Sigmoid colon (tissue), 4 donors: Measurements from ENCODE around the gene CTNNA2.

ENCODE experiments used
- POLR2AphosphoS5 ChIP-seq, 4 donors: sonication (generic); formaldehyde crosslinking; IDR thresholded peaks; one replicate each; pipeline ENCODE4 v1.6.1; 2017; ENCODE audit warnings: antibody characterized with exemption in 4 of 4
- TF ChIP-seq, protein P1 (sequence below), 4 experiments: fragments of 450-650 bp in 3 of 4; fragments of 200-600 bp in 1 of 4; IDR thresholded peaks; one replicate each; pipeline ENCODE4 v1.5.1; 2016 to 2019; ENCODE audit warnings: antibody characterized with exemption in 4 of 4, mild to moderate bottlenecking in 3 of 4, moderate library complexity in 2 of 4

DNA sequence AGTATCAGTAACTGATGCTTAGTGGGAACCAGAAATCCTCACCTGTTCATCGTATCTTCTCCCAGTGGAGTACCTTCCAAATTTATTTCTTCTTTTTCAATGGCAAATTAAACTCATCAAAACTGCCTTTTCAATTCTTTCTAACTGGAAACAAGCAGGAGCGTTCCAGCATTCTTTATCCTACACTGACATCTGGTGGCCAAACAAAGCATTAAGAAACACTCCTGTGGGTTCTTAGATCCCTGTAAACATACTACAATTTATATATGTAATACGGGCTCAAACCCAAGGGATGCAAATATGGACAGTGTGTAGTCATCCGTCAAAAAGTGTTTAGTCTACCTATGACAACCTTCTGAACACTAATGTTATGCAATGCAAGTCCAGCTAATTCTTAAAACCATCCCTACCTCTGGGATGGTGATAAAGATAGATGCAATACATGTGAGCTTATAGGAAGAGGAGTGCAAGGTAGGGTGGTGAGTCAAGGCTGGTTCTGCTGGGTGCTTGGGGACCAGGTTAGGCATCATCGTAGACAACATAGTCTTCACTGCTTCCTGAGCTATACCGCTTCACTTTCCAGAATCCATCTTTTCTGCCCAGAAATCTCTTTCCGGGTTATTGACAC lies 375.0 kb downstream of the CTNNA2 start:
- TF ChIP-seq, protein P1, sequence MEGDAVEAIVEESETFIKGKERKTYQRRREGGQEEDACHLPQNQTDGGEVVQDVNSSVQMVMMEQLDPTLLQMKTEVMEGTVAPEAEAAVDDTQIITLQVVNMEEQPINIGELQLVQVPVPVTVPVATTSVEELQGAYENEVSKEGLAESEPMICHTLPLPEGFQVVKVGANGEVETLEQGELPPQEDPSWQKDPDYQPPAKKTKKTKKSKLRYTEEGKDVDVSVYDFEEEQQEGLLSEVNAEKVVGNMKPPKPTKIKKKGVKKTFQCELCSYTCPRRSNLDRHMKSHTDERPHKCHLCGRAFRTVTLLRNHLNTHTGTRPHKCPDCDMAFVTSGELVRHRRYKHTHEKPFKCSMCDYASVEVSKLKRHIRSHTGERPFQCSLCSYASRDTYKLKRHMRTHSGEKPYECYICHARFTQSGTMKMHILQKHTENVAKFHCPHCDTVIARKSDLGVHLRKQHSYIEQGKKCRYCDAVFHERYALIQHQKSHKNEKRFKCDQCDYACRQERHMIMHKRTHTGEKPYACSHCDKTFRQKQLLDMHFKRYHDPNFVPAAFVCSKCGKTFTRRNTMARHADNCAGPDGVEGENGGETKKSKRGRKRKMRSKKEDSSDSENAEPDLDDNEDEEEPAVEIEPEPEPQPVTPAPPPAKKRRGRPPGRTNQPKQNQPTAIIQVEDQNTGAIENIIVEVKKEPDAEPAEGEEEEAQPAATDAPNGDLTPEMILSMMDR (IDR thresholded peaks at IDR 0.05): peak; percentile 7 to 54 (median 48)
- TF ChIP-seq POLR2AphosphoS5 (IDR thresholded peaks at IDR 0.05): no peak
